Activated naive CD4-positive, alpha-beta T cell treated with anti-CD3 and anti-CD28 coated beads for 36 hours (primary cell): ENCODE data around the gene ZCWPW1. TPM values are rescaled to one million over a fixed set of nuclear protein-coding genes. Genes with fewer than 3 reads are reported as not detected.
"Not testable (repeated sequence)": the region's sequence is repeated elsewhere in the genome, so short reads cannot be mapped to it uniquely, and the experiment has no call there.

Source experiments
- CTCF ChIA-PET: fragments of 350-600 bp; sonication (Branson Sonifier 250); formaldehyde crosslinking; loops from one replicate; lab custom pipeline; 2021; ENCODE audit warnings: antibody characterized with exemption; lab: Charles Lee
- DNase-seq: peaks from one replicate; pipeline ENCODE4 v3.0.0-alpha.2; 2020
- H3K27ac Mint-ChIP-seq: one replicate; pipeline ENCODE4 v1.8.0; 2021; ENCODE audit warnings: mild to moderate bottlenecking, mixed read lengths
- H3K27me3 Mint-ChIP-seq: one replicate; pipeline ENCODE4 v1.8.0; 2021; ENCODE audit warnings: low read depth, mixed read lengths
- H3K36me3 Mint-ChIP-seq: one replicate; pipeline ENCODE4 v1.8.0; 2021; ENCODE audit warnings: low read depth, mixed read lengths
- H3K4me1 Mint-ChIP-seq: one replicate; pipeline ENCODE4 v1.8.0; 2021; ENCODE audit warnings: low read depth, mixed read lengths
- H3K4me3 Mint-ChIP-seq: one replicate; pipeline ENCODE4 v1.8.0; 2021; ENCODE audit warnings: mild to moderate bottlenecking, moderate library complexity, mixed read lengths
- H3K9me3 Mint-ChIP-seq: one replicate; pipeline ENCODE4 v1.8.0; 2021; ENCODE audit warnings: mixed read lengths
- intact Hi-C: fragments of 100-400 bp; cut with micrococcal nuclease; formaldehyde crosslinking; loops from one replicate; pipeline ENCODE4 v1.15.1; 2023
- total RNA-seq, 2 experiments: library from RNA; stranded (reverse); gene quantifications; one replicate each; pipeline ENCODE4 v1.2.3, GENCODE V29; 2021

ZCWPW1 gene
- total RNA-seq, 2 experiments from 2014 or later, result 3.5 to 5.2 TPM

GRCh38 chr7:100352230-100352781 is 76.2 kb downstream of the ZCWPW1 start:
- H3K27me3 Mint-ChIP-seq, H3K4me3 Mint-ChIP-seq, H3K27ac Mint-ChIP-seq, intact Hi-C loops, H3K9me3 Mint-ChIP-seq, DNase-seq: not testable (repeated sequence)
- peaks cover 28% of the 10 kb centered on the region for H3K4me1 Mint-ChIP-seq
- CTCF ChIA-PET, result interaction anchor here (1.0 kb wide), 1 partner anchor 219 kb away, joined by 3 read pairs; no protein-coding TSS in a partner anchor
- peaks cover 38% of the 10 kb centered on the region for H3K36me3 Mint-ChIP-seq

- H3K27ac Mint-ChIP-seq, result no peak overlapping the region
- CTCF ChIA-PET, result interaction anchor here (1.0 kb wide), 1 partner anchor 218 kb away, joined by 3 read pairs; no protein-coding TSS in a partner anchor
- DNase-seq, result no peak
- peaks cover 45% of the 10 kb centered on the region for H3K36me3 Mint-ChIP-seq
- H3K9me3 Mint-ChIP-seq, result no peaks in the 10 kb centered on the region
- H3K4me1 Mint-ChIP-seq, result peaks cover 28% of the 10 kb centered on the region
- no peaks in the 10 kb centered on the region for H3K27me3 Mint-ChIP-seq
- intact Hi-C loops, result no loop called here
- no peak overlapping the region for H3K4me3 Mint-ChIP-seq
These were observed 76.8 kb downstream of the ZCWPW1 start for GRCh38 chr7:100351657-100352058.

Other genes starting within 250 kb of the ZCWPW1 start
- 10 to 100 TPM; 22.7 to 22.8 TPM for gene PVRIG, start 208.8 kb downstream of the ZCWPW1 start, total RNA-seq
- not detected for gene SPDYE3, start 121.0 kb downstream of the ZCWPW1 start, total RNA-seq
- 10 to 100 TPM; 30.5 to 31.4 TPM for gene PILRB, start 70.6 kb downstream of the ZCWPW1 start, total RNA-seq
- gene PILRA, start 55.2 kb downstream of the ZCWPW1 start, total RNA-seq, result under 1 TPM; 0.27 to 0.29 TPM
- gene MEPCE, start 1.1 kb upstream of the ZCWPW1 start, total RNA-seq, result 10 to 100 TPM; 39.3 to 39.7 TPM
- gene PPP1R35, start 7.8 kb upstream of the ZCWPW1 start, total RNA-seq, result 10 to 100 TPM; 45.3 to 53.6 TPM
- 1 to 10 TPM; 2.3 to 2.6 TPM for gene SPACDR, start 35.6 kb upstream of the ZCWPW1 start, total RNA-seq
- 10 to 100 TPM; 46.0 to 48.7 TPM for gene TSC22D4, start 50.5 kb upstream of the ZCWPW1 start, total RNA-seq
- gene NYAP1, start 55.2 kb upstream of the ZCWPW1 start, total RNA-seq, result under 1 TPM; 0.17 to 0.30 TPM
- gene AGFG2, start 110.5 kb upstream of the ZCWPW1 start, total RNA-seq, result 10 to 100 TPM; 23.4 to 23.9 TPM
- 10 to 100 TPM; 13.7 to 15.7 TPM for gene SAP25, start 145.2 kb upstream of the ZCWPW1 start, total RNA-seq
- 10 to 100 TPM; 78.0 to 81.2 TPM for gene LRCH4, start 157.4 kb upstream of the ZCWPW1 start, total RNA-seq
- gene FBXO24, start 157.6 kb upstream of the ZCWPW1 start, total RNA-seq, result 1 to 10 TPM; 1.5 to 2.6 TPM
- 1 to 10 TPM; 5.8 to 6.8 TPM for gene PCOLCE, start 173.7 kb upstream of the ZCWPW1 start, total RNA-seq
- gene MOSPD3, start 183.8 kb upstream of the ZCWPW1 start, total RNA-seq, result 10 to 100 TPM; 12.3 to 13.0 TPM
- 1 to 10 TPM; 4.2 to 5.1 TPM for gene TFR2, start 212.8 kb upstream of the ZCWPW1 start, total RNA-seq
- not detected for gene ACTL6B, start 227.7 kb upstream of the ZCWPW1 start, total RNA-seq
- gene GNB2, start 245.0 kb upstream of the ZCWPW1 start, total RNA-seq, result 100 to 1,000 TPM; 221 TPM